ENCODE results near the gene STARD3. TPM values are rescaled to one million over a fixed set of nuclear protein-coding genes. Genes with fewer than 3 reads are reported as not detected.

STARD3 gene
- total RNA-seq, 1 experiment from 2014 or later = 55.5 TPM

GRCh38 chr17:39596543-39597267, 40.2 kb upstream of the STARD3 start:
- CTCF ChIA-PET = no interaction called here
- no peaks in the 10 kb centered on the region for H3K36me3 Mint-ChIP-seq (ENCODE audit: insufficient read depth, unreplicated experiment)
- Histone ChIP-seq H3K4me1 (no peaks in the 10 kb centered on the region; the same call in 1 of the 2 replicates), H3K36me3 (ENCODE audit: control insufficient read depth, insufficient read depth, low read length) (no peaks in the 10 kb centered on the region), H3K27me3 (replicated peaks; ENCODE audit: control insufficient read depth, insufficient read depth, low read length) (peaks cover 8% of the 10 kb centered on the region), H3K4me3 (ENCODE audit: low read depth, low read length) (no peak overlapping the region), H3K9me3 (no peaks in the 10 kb centered on the region)
- peaks cover 7% of the 10 kb centered on the region for H3K4me1 Mint-ChIP-seq (ENCODE audit: low read depth, unreplicated experiment)
- no peak for DNase-seq
- TF ChIP-seq CTCF (IDR thresholded peaks at IDR 0.05; ENCODE audit: insufficient read depth in 1 of 2, low read depth in 1 of 2, low read length in 1 of 2, severe bottlenecking in 1 of 2, unreplicated experiment in 1 of 2) = no peak
- H3K4me3 Mint-ChIP-seq (ENCODE audit: unreplicated experiment) = no peak overlapping the region
- intact Hi-C loops (cut with micrococcal nuclease; ENCODE audit: unreplicated experiment) = no loop called here
- no peak overlapping the region for H3K27ac Mint-ChIP-seq (ENCODE audit: unreplicated experiment)
- H3K9me3 Mint-ChIP-seq (ENCODE audit: unreplicated experiment) = peaks cover 12% of the 10 kb centered on the region
- H3K27me3 Mint-ChIP-seq (ENCODE audit: insufficient read depth, unreplicated experiment) = peaks cover 55% of the 10 kb centered on the region
- BruUV-seq (replicated peaks) = no TSS peak
- POLR2A ChIA-PET = no interaction called here

GRCh38 chr17:39597372-39598046, 39.4 kb upstream of the STARD3 start:
- BruUV-seq (replicated peaks) = no TSS peak
- intact Hi-C loops (cut with micrococcal nuclease; ENCODE audit: unreplicated experiment) = no loop called here
- H3K4me3 Mint-ChIP-seq (ENCODE audit: unreplicated experiment) = no peak overlapping the region

DNA sequence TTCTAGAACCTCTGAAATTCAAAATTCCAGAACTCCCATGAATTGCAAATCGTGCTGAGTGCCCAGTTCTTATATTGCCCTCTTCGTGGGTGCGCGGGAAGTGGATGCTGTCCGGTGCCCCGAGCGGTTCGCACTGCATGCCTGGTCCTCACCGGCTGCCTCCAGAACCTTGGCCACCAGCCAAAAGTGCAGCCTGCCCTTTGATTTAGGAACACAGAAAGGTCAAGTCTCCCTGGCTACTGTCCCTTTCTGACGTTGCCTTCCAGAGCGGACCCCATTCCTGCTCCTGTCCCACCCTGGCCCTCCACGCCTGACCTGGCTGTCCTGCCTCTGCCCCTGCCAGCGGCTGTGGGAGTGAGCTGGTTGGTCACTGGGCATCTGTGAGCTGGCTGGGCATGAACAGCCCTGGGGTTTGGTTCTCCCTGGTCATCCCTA, 38.9 kb upstream of the STARD3 start:
- BruUV-seq (replicated peaks) = no TSS peak
- no peak overlapping the region for H3K4me3 ChIP-seq (ENCODE audit: low read depth, low read length)
- H3K9me3 Mint-ChIP-seq (ENCODE audit: unreplicated experiment) = peaks cover under 1% of the 10 kb centered on the region
- no peak for DNase-seq
- TF ChIP-seq CTCF (IDR thresholded peaks at IDR 0.05; ENCODE audit: insufficient read depth in 1 of 2, low read depth in 1 of 2, low read length in 1 of 2, severe bottlenecking in 1 of 2, unreplicated experiment in 1 of 2) = no peak
- peaks cover 10% of the 10 kb centered on the region for H3K27me3 ChIP-seq (replicated peaks; ENCODE audit: control insufficient read depth, insufficient read depth, low read length)
- no peaks in the 10 kb centered on the region for H3K36me3 Mint-ChIP-seq (ENCODE audit: insufficient read depth, unreplicated experiment)
- ChIA-PET CTCF (no interaction called here), POLR2A (no interaction called here)
- H3K27me3 Mint-ChIP-seq (ENCODE audit: insufficient read depth, unreplicated experiment) = peaks cover 59% of the 10 kb centered on the region
- H3K27ac Mint-ChIP-seq (ENCODE audit: unreplicated experiment) = no peak overlapping the region
- intact Hi-C loops (cut with micrococcal nuclease; ENCODE audit: unreplicated experiment) = no loop called here
- H3K9me3 ChIP-seq = no peaks in the 10 kb centered on the region
- peaks cover 7% of the 10 kb centered on the region for H3K4me1 Mint-ChIP-seq (ENCODE audit: low read depth, unreplicated experiment)
- no peak overlapping the region for H3K4me3 Mint-ChIP-seq (ENCODE audit: unreplicated experiment)
- no peaks in the 10 kb centered on the region for H3K36me3 ChIP-seq (ENCODE audit: control insufficient read depth, insufficient read depth, low read length)
- H3K4me1 ChIP-seq = no peaks in the 10 kb centered on the region; the same call in 1 of the 2 replicates

More at GRCh38 chr17:39597372-39598046, 39.4 kb upstream of the STARD3 start:
- no peaks in the 10 kb centered on the region; the same call in 1 of the 2 replicates for H3K4me1 ChIP-seq
- no peaks in the 10 kb centered on the region for H3K9me3 ChIP-seq
- Mint-ChIP-seq H3K27me3 (ENCODE audit: insufficient read depth, unreplicated experiment) (peaks cover 59% of the 10 kb centered on the region), H3K9me3 (ENCODE audit: unreplicated experiment) (peaks cover 6% of the 10 kb centered on the region), H3K36me3 (ENCODE audit: insufficient read depth, unreplicated experiment) (no peaks in the 10 kb centered on the region), H3K4me1 (ENCODE audit: low read depth, unreplicated experiment) (peaks cover 7% of the 10 kb centered on the region), H3K27ac (ENCODE audit: unreplicated experiment) (no peak overlapping the region)
- H3K27me3 ChIP-seq (replicated peaks; ENCODE audit: control insufficient read depth, insufficient read depth, low read length) = peaks cover 10% of the 10 kb centered on the region
- no peak for DNase-seq
- no peaks in the 10 kb centered on the region for H3K36me3 ChIP-seq (ENCODE audit: control insufficient read depth, insufficient read depth, low read length)
- ChIA-PET POLR2A (no interaction called here), CTCF (no interaction called here)
- TF ChIP-seq CTCF (IDR thresholded peaks at IDR 0.05; ENCODE audit: insufficient read depth in 1 of 2, low read depth in 1 of 2, low read length in 1 of 2, severe bottlenecking in 1 of 2, unreplicated experiment in 1 of 2) = no peak
- H3K4me3 ChIP-seq (ENCODE audit: low read depth, low read length) = no peak overlapping the region

Data from Caco-2 (cell line).